ENCODE measurements around the gene PAPOLA.

The PAPOLA gene

DNA sequence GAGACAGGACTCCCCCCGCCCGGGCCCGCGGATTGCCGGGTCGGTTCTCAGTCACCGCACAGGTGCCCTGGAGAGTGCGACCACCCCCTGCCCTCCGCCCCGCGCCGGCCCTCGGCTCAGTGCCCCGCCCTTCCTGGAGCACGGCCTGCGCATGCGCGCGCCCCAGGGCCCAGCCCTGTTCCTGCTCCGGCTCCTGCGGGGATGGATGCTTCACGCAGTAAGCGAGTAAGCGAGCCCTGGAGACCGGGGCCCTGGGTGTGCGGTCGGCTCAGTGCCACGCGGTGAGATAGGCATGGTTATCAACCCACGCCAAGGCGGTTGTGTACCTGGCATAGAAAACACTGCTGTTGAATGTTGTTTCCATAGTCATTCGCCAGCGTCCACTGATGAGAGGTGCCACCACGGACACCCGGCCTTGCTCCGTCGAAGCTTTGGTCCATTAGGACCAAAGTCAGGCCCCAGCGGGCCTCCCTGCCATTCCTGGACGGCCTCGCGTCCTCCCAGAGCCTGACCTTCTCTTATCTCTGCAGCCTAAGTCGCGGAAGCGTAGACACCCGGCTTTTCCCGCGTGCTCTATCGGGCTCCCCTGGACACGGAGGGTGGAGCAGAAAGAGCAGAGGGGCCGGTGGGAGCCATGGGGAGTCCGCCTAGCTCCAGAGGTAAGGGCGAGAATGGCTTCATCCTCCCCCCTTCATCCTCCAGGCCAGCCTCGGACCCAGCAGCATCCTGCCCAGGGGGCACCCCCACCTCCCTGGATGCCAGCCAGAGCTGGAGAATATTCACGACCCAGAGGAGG, 90.6 kb downstream of the PAPOLA start:
- TF ChIP-seq, protein P1, sequence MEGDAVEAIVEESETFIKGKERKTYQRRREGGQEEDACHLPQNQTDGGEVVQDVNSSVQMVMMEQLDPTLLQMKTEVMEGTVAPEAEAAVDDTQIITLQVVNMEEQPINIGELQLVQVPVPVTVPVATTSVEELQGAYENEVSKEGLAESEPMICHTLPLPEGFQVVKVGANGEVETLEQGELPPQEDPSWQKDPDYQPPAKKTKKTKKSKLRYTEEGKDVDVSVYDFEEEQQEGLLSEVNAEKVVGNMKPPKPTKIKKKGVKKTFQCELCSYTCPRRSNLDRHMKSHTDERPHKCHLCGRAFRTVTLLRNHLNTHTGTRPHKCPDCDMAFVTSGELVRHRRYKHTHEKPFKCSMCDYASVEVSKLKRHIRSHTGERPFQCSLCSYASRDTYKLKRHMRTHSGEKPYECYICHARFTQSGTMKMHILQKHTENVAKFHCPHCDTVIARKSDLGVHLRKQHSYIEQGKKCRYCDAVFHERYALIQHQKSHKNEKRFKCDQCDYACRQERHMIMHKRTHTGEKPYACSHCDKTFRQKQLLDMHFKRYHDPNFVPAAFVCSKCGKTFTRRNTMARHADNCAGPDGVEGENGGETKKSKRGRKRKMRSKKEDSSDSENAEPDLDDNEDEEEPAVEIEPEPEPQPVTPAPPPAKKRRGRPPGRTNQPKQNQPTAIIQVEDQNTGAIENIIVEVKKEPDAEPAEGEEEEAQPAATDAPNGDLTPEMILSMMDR (IDR thresholded peaks at IDR 0.05; ENCODE audit: low read depth, low read length), result no peak
- no peak for DNase-seq (ENCODE audit: extremely low read depth, low read depth)

DNA sequence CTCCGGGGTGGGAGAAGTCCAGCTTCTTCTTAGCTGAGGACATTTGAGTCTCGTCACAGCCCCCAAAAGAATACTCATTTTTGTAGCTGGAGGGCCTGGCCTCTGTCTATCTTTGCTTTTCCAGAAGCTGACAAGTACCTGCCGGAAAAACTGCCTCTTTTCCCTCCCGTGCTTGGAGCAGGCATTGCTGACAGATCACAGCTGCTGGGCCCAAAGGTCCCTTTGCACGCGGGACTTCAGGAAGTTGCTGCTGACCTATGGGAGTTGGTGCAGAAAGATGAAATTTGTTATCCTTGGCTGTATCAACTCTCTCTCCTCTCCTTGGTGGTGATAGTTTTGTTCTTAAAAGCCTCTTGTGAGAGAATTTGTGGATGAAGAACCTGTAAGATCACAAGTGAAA, 92.8 kb downstream of the PAPOLA start:
- DNase-seq (ENCODE audit: extremely low read depth, low read depth), result no peak
- TF ChIP-seq, protein P1 (IDR thresholded peaks at IDR 0.05; ENCODE audit: low read depth, low read length), result no peak

DNA sequence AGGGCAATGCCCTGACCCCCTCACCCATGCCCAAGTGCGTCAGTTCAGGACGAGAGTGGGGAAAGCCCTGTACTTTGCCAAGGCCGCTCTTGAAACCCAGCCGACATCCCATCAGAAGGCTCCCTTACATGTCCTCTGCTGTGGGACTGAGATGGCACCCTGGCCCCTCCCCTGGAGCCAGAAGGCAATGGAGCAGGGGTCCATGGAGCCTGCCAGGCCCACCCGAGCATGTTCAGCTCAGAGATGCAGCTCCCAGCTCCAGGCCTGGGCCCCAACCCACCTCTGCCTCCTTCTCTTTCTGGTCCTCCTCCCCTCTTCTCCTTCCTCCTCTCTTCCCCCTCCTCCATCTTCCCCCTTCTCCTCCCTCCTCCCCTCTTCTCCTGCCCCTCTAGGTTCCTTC, 95.5 kb downstream of the PAPOLA start:
- TF ChIP-seq, protein P1 (IDR thresholded peaks at IDR 0.05; ENCODE audit: low read depth, low read length), result no peak
- DNase-seq (ENCODE audit: extremely low read depth, low read depth), result no peak

DNA sequence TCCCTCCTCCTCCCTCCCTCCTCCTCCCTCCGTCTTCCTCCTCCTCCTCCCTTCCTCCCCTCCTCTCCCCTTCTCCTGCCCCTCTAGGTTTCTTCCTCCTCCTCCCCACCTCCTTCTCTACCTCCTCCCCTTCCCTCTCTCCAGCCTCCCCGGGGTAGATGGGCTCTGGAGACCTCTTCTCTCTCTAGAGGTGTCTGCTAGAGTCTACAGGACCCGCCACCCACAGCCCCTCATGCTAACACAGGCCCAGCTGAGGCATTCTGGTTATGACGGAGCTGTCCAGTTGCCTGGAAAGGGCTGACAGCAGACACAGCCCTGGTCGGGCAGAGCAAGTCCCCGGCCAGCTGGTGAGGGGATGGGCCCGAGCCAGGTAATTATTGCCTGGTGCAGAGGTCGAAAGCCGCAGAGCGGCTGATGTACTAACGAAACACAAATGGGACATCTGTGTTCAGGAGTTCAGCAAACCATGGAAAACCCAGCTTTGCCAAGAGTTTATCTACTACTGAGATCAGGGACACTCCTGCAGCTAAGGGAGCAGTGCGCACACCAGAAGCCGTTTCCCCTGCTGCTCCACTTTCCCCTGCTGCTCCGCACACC, 96.2 kb downstream of the PAPOLA start:
- TF ChIP-seq, protein P1 (IDR thresholded peaks at IDR 0.05; ENCODE audit: low read depth, low read length), result no peak
- DNase-seq (ENCODE audit: extremely low read depth, low read depth), result no peak

DNA sequence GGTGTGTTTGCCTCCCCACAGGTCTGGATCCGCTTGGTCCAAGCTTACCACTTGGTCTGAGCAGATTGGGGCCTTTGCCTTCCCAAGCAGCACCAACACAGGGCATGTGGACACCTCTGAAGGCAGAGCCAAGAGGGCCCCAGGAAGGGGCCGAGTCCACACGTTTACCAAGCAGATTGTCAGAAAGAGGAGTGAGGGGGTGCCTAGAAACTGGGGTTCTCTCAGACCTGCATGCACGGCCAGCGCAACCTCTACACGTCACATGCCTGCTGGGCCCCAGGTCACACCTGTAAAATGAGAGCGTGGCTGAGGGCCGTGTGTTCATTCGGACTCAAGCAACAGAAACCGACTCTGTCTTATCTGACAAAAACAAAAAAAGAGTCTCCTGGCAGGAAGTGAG, 96.9 kb downstream of the PAPOLA start:
- TF ChIP-seq, protein P1 (IDR thresholded peaks at IDR 0.05; ENCODE audit: low read depth, low read length), result no peak

DNA sequence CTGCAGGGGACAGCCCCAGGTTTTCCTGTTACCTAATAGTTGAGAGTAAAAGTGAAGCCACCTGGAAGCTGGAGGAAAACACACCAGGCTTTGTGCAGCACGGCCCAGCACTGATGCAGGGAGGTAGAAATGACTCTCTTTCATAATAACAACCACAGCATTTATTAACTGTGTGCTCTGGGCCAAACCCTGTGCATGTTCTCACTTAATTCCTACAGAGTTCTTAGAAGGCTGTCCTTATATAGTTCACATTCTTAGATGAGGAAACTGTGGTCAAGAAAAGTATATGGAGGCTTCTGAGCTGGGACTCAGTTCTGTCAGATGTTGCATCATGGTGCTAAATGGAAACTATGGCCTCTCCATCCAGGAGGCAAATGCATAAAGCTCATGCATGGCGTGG, 100.0 kb downstream of the PAPOLA start:
- TF ChIP-seq, protein P1 (IDR thresholded peaks at IDR 0.05; ENCODE audit: low read depth, low read length), result no peak
- no peak for DNase-seq (ENCODE audit: extremely low read depth, low read depth)

More for the DNA sequence above, 96.9 kb downstream of the PAPOLA start:
- no peak for DNase-seq (ENCODE audit: extremely low read depth, low read depth)

All from AG09319 (cell line).